Activated T-cell treated with anti-CD3 and anti-CD28 coated beads for 1 hour (primary cell): Measurements from ENCODE around the gene SMCO4.

ENCODE experiments used
- DNase-seq: peaks from one replicate; pipeline ENCODE4 v3.0.0-alpha.2; 2020; ENCODE audit warnings: low read depth

Gene SMCO4

DNA sequence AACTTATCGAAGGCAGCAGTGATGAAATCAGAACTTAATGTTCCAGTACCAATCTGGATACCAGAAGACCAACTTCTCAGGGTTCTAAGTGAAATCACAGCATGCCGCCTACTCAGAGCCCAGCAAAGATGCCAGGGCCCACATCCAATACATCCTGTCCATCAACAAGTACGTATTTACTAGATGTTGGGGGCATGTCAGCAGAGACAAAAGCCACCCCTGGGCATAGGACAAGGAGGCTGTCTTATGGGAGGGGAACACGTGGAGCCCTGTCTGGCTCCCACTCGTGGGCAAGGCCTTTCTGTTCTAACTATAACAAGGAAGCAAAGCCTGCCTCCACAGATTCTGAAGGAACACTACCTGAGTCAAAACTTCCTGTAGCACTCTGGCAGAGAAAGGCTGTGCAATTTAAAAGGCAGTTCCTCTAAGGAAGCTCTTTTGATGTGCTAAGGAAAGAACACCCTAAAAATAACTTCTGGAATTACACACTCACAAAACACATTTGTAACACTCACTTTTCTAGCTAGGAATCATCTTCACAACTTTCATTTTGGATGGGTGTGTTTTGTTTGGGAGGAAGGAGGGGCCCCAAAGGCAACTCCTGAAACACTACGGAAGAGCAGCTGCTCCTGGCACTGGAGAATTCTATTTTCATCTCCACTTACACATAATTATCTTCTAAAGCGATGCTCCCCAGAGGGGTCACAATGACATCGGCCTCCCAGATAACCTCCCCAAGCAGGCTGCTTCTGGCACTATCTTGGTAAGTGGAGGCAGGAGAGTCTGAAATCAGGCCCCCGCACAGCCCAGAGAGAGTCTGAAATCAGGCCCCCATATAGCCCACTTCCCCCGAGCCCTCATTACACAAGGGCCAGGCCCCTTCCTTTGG is 14.2 kb downstream of the SMCO4 start:
- no peak for DNase-seq

DNA sequence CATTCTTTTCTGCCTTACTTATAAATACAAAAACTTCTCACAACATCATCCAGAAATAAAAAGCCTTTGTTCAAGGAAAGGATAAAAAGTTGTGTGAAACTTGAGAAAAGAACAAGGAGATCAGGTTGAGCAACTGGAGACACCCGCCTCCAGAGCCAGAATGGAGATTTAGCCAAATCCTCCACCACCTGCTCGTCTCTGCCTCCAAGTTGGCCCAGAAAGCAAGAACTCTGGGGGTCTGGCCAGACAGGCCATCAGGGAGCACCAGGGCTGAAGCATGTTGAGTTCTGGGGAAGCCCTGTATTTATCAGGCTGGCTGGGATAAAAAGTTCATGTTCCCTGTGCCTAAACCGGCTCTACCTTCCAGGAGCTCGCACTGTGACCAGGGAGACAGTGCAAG is 14.9 kb downstream of the SMCO4 start:
- no peak for DNase-seq

DNA sequence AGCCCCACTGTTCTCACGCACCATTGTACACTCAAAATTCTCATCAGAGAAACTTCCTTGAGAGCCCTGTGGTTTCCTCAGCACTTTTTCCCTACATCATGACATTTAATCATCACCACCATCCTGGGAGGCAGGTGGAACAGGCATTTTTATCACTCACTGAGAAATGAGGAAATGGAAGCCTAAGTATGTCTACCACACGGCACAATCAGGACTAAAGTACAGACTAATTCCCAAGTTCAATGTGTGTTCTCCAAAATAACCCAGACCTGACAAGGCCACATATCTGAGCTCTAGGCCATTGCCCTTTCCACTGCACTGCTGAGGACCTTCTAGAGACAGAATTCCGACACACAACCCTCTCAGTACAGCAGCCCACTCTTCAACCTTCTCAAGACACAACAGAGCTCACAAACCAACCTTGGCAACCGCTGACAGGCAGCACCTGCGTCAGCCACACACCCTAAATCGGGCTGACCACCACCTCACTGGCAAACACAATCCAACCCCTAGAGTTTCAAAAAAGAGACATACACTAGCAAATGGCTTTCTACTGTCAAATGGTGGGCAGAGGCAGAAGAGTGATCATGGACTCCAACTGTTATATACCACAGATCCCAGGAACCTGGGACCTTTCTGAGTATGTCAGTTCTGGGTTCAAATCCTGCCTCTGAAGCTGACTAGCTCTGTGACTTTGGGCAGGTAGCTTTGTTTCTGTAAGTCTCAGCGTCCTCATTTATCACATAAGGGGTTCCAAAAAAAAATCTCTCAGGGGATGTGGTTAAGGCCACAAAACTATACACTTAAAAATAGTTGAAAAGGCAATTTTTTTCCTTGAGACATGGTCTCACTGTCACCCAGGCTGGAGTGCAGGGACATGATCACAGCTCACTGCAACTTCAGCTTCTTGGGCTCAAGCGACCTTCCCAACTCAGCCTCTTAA is 16.3 kb downstream of the SMCO4 start:
- DNase-seq = no peak

DNA sequence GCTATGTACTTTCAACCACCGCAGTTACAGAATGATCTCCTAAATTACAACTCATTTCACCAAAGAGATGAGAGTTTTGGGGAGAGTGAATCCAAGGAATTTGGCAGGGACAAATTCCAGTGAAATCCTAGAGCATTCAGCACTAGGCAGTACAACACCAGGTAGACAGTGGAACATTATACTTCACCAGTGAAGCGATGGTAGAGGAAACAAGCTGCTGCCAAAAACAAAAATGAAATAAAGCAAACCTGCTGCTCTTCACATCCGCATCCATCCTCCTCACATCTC is 16.9 kb downstream of the SMCO4 start:
- no peak for DNase-seq

DNA sequence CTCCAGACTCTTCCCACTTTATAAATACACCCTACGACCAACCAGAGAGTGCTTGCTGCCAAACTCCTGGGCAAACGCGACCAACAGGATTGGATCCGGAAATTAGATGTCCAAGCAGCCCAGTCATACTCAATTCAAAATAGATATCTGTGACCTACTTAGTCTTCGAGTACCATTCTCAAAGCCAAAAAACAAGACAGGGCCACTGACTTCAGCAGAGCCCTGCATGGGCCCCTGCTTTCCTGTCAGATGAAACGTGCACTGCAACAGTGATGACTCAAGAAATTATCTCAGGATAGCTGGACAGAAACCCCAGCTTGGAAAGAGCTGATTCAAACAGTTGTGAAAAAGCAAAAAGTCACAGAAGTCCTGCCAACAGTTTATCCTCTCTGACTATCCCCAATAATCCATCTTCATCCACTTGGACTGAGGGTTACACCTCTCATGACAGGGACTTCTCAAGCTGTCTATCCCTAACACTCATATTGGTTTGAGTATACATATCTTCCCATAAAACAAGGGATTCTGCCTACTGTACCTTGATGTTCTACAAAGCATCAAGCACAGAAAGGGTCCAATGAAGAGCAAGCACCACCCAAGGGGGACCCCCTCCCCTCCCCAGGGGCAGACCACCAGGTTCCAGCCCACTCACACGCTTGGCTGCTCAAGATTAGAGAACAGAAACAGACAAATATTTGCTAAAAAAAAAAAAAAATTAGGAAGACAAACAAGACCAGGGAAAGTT is 17.4 kb downstream of the SMCO4 start:
- no peak for DNase-seq

DNA sequence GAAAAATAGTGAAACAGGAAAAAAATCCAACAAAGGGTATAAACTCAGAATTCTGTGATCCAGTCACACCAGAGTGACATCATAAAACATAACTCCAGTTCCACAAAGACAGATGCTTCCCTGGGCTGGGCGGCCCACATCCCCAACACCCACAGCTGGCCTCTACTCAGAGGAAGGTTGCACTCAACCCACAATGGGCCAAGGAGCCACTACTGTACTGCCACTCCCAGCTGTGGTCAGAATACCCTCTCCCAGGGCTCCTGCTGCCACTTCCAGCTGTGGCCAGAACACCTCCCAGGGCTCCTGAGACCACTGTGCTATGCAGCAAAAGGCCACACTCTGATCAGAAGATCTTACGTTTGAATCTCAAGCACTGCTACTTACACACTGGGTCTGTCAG is 18.3 kb downstream of the SMCO4 start:
- DNase-seq = no peak

DNA sequence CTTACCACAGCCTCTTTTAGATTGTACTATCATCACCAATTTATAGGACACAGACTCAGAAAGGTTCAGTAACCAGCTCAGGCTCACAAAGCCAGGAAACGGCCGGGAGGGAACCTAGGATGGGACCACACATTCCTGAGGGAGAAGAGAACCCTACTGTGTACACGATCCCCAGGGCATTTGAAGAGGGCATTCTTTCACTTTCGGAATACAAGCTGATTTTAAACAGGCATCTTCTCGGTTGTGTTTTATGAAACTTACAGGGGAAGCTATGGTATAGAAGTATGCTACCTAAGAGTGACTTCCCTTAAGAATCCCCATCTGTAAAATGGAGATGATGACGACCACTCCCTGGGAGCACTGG is 19.0 kb downstream of the SMCO4 start:
- no peak for DNase-seq

DNA sequence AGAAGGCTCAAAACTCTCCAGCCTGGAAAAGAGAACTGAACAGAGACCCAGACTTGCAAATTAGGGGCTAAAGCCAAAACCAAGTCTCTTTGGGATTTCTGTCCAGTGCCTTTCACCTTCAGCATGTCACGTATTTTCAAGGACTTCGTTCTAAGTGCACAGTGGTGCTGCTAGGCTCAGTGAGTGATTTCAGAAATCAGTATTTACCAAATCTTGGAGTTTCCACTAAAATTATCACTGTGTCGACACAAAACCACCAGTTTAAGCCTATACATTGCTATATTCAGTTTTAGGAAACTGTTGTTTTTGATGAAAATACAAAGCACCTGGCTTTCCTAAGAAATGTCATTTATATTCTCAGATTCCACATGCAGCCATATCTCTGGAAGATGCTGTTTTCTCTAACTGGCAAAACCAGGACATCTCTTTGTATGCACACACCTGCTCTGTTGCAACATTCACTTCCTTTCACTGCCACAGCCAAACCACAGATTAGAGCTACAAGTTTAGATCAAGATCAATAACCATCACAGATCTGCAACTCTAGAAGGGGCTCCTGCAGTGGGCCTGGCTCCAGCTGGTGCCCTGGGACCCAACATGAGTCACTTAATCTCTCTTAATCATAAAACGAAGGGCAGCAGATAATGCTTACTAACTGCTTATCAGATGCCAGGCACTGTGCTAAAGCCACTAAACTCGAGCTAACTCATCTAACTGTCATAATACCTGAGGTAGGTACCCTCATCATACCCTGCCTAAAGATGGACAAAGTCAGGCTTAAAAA is 22.3 kb downstream of the SMCO4 start:
- no peak for DNase-seq

DNA sequence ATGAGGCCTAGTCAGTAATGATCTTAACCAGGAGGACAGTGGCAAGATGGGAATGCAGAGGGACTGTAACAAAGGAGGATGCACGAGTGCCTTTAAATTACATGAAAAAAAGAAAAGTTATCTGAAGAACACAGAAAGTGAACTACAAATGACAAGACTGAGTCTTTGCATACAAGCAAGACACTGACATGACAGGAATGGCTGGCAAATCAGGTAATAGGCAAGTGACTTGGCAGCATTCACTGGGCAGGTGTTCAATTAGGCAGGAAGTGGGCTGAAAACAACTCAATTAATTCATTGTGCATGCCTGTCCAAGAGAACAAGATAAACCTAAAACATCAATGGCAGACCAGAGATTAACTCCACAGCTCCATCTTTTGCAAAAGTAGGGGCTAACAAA is 24.0 kb downstream of the SMCO4 start:
- no peak for DNase-seq

DNA sequence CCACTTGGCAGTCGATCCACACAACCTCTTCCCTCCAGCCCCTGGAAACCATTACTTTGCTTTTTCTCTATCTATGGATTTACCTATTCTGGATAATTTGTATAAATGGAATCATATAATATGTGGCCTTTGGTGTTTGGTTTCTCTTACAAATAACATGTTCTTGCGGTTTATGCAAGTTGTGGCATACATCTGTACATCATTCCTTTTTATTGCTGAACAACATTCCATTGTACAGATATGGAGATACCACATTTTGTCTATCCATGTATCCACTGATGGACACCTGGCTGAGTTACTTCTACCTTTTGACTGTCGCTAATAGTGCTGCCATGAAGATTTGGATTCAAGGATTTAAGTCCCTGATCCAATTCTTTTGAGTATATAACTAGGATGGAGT is 25.1 kb downstream of the SMCO4 start:
- no peak for DNase-seq

DNA sequence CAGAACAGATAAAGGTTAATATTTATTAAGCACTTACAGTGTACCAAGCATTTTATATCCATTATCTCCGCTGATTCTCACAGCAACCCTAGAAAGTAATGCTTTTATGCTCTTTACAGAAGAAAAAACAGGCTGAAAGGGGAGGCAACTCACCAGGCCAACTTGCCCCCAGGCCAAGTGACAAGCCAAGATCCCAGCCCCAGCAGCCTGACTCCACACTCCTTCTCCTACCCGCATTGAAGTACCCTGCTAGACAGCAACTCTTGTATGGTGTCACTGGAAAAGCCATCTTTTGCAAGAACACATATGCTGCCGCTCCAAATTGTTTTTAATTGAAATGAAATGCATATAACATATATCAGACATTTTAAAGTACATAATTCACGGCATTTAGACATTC is 25.6 kb downstream of the SMCO4 start:
- DNase-seq = no peak

DNA sequence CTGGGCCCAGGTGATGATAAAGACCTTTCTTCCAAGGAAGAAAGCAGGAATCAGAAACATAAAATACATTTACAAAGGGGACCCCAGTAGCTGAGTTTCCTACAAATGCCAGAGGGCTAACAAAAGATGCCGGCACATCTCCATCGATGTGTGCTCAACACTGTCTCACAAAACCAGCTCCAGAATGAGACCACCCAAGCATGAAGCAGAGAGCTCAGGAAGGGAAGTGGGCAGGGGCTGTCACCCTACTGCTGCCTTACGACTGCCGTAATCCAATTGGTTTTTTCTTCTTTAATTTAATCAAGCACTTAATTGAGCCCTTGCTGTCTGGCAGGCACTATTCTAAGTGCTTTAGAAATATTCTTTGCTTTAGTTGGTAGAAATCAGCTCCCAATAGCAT is 26.1 kb downstream of the SMCO4 start:
- no peak for DNase-seq

DNA sequence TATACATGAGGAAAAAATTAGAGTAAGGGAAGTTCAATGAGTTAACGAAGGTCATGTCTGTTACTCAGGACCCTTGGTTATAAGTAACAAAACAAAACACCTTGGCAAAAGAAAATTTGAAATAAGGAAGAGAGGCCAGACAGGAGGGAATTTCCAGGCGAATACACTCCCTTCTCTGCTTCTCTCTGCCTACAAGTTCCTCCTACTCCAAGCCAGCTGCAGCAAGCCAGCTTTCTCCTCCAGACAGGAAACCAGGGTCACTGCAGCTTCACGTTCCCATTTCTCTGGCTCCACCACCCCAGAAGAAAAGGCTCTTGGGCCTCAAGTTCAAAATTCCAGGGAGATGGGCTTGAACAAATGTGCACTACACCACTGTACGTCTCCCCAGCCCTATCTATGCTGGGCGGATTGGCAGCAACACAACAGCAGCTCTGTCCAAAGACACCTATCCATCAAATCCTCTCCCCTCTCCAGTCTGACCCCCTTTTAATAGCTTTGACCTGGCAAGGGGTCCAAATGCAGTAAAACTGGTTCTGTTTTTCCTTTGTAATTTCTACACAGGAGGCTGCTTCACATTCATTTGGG is 27.7 kb downstream of the SMCO4 start:
- DNase-seq = no peak

DNA sequence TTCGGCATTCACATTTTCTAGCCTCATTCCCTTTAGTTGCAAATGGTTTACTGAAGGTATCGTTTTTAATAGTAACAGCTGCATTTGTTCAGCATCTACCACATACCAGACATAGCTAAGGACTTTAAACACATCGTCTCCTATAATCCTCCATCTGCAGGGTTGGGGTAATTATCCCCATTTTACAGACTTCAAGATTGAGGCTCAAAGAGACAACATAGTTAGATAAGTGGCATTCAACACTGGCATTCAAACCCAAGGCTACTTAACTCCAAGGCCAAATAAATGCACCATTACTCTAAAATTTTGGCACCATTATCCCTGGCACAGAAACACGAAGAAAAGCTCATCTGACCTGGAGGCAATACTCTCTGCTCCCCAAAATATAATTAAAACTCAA is 28.5 kb downstream of the SMCO4 start:
- no peak for DNase-seq

DNA sequence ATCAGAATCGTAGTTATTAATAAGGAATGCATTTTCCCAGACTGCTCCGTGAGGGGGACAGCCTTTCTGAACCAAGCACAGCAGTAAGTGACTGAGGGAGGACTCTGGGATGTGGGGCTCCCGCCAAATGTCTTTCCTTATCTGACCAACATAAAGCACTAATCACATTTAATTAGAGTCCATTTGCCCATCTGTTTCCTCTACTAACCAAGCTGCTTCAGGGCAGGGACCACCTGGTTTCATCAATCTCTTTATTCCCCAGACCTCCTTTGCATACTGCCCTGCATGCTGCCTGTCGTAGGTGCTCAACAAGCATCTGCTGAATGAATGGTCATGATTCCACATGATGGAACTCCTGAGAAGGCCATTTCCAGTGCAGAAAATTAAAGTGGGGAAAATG is 29.4 kb downstream of the SMCO4 start:
- no peak for DNase-seq

DNA sequence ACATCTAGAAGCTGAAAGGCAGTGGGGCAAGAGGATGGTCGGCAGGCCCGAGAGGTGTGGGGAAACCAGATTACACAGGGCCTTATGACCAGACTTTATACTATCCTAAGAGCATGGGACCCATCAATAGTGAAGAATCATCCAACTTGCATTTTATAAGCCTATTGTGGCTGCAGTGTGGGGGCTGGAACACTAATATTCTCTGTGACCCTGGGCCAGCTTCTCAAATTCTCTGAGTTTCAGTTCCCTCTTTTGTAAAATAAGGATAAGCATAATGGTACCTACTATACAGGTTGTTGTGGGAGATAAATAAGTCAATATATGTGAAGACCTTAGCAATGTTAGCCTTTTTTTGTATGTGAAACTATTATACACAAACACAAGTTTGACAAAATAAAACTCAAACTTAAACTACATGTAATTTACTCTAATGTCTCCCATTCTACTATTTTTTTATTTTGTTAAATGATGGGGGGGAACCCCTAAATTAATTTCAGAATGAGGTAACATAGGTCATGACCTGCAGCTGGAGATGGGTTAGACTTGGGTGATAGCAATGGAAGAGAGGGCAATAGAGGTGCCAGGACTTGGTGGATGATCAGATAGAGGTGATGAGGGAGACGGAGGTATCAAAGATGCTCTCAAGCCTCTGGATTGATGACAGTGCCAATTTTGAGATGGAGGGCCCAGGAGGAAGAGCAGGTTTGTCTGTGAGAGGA is 30.1 kb downstream of the SMCO4 start:
- DNase-seq = no peak

DNA sequence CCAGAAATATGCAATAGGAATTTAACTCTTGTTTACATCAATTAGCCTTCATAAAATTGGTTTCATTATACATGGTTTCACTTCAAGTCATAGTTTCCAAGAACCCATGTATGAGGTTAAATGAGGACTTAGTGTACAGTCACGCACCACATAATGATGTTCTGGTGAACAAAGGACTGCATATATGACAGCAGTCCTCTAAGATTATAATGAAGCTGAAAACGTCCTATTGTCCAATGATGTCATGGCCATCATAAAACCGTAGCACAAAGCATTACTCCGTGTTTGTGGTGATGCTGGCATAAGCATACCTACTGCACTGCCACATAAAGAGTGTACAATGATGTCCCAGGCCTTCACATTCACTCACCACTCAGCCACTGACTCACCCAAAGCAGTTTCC is 31.1 kb downstream of the SMCO4 start:
- DNase-seq = no peak

DNA sequence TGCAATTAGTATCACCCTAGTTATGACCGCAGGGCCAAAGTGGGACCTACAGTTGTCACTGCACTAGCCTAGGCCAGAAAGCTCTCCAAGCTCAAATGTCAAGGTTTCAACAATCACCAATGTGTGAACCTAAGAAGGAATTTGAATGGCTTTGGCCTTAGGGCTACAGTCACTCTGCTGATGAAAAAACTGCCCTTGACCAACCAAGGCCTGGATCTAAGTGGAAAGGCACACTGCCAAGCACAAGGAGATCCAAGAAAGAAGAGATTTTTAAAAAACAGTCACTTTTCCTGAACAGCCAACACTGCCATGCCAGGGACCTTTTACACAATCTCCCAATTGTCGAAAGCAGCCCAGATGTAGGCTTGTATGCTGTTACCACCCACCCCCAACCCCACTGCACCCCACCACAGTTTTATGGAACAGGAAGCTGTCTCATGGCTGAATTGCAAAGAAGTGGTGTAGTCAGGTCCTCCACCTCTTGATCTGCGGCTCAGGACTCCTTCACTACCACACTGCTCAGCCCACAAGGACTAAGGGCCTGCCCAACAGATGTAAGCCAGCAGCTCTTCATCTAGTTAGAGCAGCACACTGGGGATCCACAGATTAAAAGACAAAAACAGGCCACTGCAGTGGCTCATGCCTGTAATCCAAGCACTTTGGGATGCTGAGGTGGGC is 32.9 kb downstream of the SMCO4 start:
- DNase-seq = no peak

DNA sequence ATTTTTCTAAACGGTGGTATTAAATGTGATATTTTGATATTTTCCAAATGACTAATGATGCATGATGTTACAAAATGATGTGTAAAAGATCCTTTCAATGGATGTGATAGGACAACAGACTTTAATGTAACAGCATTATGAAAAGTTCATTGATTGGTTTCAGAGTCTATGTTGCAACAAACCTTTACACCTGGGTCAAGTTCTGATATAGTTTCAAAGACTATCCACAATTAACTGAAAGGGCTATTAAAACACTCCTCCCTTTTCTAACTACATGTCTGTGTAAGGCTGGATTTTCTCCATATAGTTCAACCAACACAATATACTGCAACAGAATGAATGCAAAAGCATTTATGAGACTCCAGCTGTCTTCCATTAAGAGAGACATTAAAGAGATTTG is 35.7 kb downstream of the SMCO4 start:
- no peak for DNase-seq

DNA sequence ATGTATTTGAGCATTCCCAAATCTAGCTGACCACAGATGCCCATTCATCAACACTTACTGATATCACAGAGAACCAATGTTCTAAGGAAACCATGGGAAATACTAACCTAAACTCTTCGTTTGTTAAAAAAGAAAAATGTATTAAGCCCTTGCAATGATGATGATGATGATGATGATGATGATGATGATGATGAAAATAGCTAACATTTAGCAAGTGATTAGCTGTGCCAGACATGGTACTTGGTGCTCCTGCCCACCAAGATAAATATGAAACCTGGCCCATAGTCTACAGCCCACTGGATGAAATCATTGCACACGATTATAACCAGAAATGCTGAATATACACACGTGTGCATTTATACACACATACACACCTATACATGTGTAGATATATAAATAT is 37.5 kb downstream of the SMCO4 start:
- DNase-seq = no peak
